GM21528 (cell line): Measurements from ENCODE around the gene AKR1D1.
A peak's percentile ranks its signal among the peaks of the same experiment; 100 is the strongest.
"Not testable (repeated sequence)": the region's sequence is repeated elsewhere in the genome, so short reads cannot be mapped to it uniquely, and the experiment has no call there.

Experiments
- ATAC-seq: cut with Tn5 transposase; IDR thresholded peaks from one replicate; pipeline ENCODE4 v1.9.1; 2021; ENCODE audit warnings: mild to moderate bottlenecking, moderate library complexity; ENCODE audit not compliant: unreplicated experiment, low FRiP score

The AKR1D1 gene, protein sequence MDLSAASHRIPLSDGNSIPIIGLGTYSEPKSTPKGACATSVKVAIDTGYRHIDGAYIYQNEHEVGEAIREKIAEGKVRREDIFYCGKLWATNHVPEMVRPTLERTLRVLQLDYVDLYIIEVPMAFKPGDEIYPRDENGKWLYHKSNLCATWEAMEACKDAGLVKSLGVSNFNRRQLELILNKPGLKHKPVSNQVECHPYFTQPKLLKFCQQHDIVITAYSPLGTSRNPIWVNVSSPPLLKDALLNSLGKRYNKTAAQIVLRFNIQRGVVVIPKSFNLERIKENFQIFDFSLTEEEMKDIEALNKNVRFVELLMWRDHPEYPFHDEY

DNA sequence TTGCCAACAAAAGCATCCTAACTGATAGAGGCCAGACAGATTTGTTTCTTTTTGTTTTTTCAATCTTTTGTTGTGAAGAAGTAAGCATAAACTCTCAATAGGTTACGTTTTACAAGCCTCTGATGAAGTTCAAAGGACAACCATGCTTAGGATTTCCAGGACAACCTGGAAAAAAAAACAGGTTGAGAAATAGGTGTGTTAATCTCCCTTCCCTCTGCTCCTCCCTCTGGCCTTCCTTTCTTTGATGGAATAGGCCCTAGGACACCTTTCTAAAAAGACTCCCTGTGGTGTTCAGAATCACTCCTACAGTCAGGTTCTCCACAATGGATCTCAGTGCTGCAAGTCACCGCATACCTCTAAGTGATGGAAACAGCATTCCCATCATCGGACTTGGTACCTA, at the start of gene AKR1D1:
Gene AKR1D1 (plus strand): TSS at position 264 of the 400 bp plus-strand sequence. CDS start 60 bp downstream, at position 324.
- no peak for ATAC-seq

DNA sequence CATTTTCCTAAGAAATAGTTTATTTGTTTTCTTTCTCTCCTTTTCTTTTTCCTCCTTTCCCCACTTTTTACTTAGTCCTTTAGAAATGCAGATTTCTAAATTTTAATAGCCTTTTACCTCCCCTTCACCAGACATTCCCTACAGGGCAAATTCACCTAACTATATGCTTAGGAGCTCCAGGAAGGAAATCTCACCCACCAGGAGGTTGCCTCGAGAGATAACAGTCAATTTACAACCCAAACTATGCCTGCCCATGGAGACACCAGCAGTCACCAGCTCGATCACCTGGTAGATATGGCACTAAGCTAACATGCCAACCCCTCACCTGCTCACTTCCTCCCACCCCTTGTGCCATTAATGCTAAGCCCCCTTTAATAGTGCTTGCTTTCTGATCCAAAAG, 49.2 kb upstream of the AKR1D1 start:
- ATAC-seq, result no peak

DNA sequence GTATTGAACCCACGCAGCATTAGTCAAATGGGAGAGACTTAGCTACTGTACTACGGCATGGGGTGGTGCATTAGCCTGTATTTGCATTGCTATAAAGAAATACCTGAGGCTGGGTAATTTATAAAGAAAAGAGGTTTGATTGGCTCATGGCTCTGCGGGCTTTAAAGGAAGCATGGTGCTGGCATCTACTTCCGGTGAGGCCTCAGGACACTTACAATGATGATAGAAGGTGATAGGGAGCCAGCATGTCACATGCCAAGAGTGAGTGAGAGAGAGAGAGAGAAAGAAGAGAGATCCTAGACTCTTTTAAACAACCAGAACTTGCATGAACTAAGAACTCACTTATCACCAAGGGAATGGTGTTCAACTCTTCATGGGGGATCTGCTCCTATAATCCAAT, 47.1 kb upstream of the AKR1D1 start:
- no peak for ATAC-seq

DNA sequence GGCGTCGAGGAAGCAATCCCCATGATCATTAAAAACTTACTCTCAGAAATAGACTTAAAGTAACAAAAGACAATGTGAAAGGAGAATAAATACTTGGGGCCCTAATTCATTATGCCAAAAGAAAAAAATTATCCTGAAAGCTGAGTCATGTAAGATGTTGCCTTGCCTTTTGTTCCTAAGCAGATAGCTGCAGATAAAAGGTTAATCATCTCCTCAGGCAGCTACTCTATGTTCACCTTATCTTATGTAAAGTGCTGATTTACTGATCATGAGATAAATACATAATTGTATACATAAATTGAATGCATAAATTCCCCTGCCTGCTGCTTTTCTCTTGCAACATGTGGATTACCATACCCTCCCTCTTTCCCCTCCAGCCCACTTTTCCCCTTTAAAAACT, 46.3 kb upstream of the AKR1D1 start:
- ATAC-seq, result no peak

DNA sequence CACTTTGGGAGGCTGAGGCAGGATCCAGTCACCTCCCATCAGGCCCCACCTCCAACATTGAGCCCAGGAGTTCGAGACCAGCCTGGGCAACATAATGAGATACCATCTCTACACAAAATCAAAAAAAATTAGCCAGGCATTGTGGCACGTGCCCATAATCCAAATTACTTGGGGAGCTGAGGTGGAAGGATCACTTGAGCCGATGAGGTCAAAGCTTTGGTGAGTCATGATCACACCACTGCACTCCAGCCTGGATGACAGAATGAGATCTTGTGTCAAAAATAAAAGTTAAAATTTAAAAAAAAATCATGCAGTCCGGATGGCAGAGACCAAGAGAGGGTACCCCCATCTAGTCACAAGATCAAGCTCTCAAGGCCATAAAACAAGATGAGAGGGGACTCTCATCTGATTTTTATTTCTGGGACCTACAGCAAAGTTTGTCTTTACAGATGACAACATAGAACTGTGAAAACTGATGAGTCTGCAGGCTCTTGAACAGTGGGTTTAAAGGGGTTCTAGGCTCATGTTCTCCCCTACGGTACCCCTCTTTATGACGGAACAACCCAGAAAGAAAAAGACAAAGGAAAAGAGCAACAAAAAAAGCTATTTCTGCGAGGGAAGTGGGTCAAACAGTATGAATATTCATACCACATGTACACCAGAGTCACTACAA, 45.4 kb upstream of the AKR1D1 start:
- no peak for ATAC-seq

DNA sequence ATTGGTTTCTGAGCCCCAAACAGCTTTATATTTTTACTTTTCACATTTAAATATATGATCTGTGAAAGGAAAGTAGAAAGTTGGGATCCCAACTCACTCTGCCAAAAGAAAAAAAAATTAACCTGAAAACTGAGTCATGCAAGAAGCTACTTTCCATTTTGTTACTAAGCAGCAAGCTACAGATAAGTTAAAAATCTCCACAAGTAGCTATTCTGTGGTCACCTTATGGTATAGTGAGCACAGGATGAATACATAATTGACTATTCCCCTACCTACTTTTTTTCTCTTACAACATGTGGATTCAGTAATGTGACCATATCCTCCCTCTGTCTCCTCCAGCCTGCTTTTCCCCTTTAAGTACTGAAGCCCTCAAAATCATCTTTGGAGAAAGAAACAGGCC, 44.1 kb upstream of the AKR1D1 start:
- peak; percentile 71 for ATAC-seq

DNA sequence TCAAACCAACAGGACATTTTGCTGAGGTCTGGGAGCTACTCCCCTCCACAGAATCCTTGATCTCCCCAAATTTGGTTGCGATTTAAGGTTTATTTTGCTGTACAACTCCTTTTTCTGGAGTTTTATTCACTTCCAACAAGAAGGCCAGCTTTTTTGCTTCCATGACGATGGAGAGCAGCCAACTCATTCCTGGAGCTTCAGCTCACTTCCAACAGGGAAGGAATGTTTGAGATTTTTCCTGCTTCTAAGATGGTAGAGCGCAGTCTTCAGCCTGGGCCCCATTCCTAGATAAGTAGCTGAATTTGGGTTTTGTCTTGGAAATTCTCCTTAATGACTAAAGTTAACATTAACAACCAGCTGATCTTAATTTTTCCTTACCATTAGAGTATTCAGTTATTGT, 43.5 kb upstream of the AKR1D1 start:
- no peak for ATAC-seq

DNA sequence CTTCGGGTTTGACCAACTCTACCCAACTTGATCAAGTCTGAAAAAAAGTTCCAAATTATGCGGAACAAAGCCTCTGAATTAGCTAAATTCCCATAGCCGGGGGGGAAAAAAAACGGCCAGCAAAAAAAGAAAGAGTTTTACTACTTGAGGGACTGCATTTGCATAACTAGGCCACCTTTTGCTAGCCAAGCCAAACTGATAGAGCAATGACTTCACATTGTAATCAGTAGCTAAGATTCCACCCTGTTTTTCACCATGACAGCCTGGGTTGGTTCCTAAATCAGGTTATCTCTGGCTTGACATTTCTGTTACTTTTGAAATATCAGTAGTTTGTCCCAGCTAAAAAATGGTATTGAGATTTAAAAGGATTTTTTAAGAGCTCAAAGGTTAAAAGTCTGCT, 43.0 kb upstream of the AKR1D1 start:
- ATAC-seq, result no peak

DNA sequence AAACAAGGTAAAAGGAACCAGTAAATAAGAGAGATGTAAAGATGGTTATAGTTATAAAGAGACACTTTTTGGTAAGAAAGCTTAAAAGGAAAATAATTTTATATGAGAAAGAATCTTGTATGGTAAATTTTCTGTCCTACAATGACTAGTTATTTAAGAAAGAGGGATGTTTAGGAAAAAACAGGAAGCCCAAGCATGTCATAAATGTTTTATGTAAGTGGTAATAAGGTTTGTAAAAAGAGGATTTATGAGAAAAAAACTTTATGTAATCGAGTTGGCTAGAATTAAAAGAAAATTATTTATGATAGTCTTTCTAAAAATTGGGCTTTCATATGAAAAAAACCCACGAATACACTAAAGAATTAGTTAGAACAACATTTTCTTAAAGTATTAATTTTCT, 40.1 kb upstream of the AKR1D1 start:
- ATAC-seq, result no peak

DNA sequence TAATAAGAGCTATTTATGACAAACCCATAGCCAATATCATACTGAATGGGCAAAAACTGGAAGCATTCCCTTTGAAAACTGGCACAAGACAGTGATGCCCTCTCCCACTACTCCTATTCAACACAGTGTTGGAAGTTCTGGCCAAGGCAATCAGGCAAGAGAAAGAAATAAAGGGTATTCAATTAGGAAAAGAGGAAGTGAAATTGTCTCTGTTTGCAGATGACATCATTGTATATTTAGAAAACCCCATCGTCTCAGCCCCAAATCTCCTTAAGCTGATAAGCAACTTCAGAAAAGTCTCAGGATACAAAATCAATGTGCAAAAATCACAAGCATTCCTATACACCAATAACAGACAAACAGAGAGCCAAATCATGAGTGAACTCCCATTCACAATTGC, 36.2 kb upstream of the AKR1D1 start:
- not testable (repeated sequence) for ATAC-seq

DNA sequence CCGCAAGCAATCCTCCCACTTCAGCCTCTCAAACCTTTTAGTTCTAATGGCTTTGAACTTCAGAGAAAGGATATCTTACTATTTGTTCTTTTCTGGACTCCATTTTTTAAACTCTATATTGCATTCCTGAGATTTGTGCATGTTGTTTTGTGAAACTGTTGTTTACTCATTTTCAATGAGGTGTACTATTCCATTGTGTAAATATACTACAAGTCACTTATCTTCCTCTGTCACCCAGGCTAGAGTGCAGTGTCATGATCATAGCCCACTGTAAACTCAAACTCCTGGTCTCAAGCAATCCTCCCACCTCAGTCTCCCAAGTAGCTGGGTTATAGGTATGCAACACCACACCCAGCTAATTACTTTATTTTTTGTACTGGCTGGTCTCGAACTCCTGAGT, 31.4 kb upstream of the AKR1D1 start:
- no peak for ATAC-seq

DNA sequence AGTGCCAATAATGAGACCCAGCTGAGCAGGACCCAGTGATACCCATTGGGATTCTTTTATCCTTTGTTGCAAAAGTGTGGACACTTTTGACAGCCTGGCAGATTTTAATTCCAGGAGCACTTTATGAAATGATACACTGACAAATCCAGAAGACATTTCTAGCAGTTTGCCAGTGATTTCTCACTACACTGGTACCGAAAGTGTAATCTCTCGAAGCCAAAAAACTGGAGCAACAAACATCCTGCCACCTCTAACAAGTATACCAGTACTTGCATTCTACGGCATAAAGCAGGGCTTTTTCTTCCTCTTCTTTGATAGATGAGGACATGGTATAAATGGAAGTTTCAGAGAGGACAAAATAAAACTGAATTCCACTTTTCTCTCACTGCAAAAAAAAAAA, 28.4 kb upstream of the AKR1D1 start:
- no peak for ATAC-seq

DNA sequence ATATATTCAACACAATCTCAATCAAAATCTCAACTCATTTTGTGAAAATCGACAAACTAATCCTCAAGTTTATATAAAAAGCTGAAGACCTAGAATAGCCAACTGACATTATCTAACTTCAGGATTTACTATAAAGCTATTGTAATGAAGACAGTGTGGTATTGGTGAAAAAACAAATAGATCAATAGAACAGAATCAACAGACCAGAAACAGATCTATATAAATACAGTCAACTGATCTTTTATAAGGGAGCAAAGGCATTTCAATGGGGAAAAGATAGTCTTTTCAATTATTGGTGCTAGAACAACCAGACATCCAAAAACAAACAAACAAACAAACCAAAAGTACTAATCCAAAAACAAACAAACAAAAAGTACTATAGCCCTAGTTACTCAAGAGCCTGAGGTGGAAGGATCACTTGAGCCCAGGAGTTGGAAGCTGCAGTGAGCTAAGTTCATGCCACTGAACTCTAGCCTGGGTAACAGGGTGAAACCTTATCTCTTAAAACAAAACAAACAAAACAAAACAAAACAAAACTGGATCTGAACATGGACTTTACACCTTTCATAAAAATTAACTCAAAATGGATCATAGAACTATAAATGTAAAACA, 26.6 kb upstream of the AKR1D1 start:
- no peak for ATAC-seq

DNA sequence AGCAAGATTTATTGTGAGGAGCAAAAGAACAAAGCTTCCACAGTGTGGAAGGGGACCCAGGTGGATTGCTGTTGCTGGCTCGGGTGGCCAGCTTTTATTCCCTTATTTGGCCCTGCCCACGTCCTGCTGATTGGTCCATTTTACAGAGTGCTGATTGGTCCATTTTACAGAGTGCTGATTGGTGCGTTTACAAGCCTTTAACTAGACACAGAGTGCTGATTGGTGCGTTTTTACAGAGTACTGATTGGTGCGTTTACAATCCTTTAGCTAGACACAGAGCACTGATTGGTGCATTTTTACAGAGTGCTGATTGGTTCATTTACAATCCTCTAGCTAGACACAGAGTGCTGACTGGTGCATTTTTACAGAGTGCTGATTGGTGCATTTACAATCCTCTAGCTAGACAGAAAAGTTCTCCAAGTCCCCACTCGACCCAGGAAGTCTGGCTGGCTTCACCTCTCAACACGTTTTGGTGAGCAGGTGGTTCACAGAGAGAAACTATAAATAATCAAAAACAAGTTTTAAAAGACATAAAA, 24.5 kb upstream of the AKR1D1 start:
- ATAC-seq, result not testable (repeated sequence)

DNA sequence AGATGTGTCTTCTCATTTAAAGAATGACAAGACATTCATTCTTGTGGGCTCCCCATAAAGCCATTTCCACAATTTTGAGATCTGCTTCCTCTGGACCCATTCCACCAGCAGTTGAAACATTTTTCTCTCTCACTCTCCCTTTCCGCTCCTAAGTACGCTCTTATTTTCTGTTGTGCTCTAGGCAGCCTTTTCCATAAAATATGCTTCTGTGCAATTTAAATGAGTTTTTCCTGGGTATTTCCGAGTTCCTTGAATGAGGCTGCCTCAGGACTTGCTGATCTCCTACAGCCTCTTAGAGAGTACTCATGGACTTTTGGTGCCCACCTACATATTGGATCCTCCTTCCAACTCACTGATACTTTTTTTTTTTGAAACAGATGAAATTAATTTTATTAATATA, 23.6 kb upstream of the AKR1D1 start:
- ATAC-seq, result no peak

DNA sequence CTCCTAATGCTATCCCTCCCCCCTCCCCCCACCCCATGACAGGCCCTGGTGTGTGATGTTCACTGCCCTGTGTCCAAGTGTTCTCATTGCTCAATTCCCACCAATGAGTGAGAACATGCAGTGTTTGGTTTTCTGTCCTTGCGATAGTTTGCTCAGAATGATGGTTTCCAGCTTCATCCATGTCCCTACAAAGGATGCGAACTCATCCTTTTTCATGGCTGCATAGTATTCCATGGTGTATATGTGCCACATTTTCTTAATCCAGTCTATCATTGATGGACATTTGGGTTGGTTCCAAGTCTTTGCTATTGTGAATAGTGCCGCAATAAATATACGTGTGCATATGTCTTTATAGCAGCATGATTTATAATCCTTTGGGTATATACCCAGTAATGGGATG, 20.6 kb upstream of the AKR1D1 start:
- not testable (repeated sequence) for ATAC-seq

DNA sequence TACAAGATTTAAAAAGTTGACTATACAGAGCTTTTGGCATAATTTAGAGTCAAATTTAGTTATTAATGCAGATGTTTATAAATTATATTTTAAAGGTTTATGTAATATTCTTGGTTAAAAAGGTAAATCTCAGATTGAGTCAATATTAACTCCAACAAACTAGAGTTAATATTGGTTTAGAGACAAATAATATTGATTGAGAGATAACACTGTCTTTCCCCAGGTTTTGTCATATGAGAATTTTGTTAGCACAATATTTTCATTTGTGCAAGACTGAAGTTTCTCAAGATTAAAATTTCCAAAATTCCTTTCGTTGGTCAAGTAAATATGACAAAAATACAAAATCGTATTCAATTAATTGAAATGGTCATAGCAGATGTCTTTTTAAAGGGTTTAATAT, 12.9 kb upstream of the AKR1D1 start:
- no peak for ATAC-seq

DNA sequence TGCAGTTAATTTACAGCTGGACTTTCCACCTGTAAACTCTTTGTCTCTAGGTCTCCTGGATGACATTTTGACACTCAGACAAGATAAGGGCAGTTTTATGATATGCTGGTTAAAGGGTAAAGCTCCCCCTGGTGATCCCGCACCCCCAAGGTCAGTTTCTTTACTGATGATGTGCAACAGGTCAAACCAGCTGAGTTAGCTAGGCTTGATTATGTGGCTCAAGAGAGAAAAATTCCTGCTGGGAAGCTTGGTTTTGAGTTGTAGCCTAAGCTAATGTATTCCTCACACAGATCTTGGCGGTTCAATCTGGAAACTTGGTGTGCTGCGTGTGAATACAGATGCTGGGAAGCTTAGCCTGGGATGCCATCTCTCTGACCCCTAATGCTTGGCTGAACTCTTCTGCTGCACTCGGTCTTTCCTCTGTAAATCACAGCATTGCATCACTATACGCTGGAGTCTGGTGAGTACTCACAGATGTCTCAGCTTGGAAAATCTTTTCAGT, 11.4 kb upstream of the AKR1D1 start:
- ATAC-seq, result no peak

DNA sequence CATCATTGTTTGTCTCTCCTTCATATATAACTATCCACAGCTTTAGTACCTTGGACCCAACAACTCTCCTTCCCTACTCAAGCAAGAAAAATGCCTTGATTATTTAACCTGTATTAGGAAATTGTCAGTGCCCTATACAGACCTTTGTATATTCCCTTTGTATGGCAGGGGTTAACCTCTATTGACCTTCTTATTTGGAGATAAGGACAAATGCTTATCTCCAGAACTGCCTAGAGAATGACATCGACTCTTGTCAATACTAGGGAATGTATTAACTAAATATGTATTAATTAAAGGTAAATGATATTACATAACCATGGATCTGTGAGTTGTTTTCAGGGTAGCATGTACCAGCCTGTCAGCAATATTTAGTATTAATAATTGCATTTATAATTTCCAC, 10.4 kb upstream of the AKR1D1 start:
- no peak for ATAC-seq

DNA sequence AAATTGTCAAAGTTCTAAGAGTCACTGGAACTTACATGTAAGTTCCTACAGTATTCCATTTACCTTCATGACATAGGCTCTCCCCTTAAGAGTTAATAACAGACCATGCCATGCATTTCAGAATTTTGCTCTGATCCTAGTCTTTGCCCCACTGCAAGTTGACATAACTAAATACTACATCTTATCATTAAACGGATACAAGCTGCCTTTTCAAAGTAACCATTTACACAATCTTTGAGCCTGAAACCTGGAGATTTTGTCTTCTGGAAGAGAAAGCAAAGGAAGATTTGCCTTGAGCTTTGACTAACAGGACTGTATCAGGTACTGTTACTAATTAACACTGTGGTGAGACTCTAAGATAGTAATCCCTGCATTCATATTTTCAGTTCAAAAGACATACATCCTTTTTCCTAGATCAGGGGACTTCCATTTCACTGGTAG, 9.3 kb upstream of the AKR1D1 start:
- ATAC-seq, result no peak

DNA sequence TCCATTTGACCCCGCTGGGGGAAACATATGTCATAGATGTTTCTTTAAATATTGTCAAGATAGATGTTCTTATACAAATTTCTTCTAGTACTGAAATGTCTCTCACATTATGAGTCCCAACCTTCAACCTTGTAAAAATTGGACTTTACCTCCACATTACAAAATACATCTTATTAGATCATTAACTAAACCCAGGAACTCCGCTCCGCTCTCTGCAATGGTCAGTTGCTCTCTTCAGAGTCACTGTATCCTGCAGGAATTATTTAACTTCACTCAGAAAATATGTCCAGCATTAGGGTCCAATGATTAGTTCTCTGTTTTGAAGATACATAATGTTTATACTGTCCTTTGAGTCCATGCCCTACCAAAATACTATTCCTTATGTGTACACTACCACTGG, 8.5 kb upstream of the AKR1D1 start:
- ATAC-seq, result no peak
